ENCODE measurements around the gene CTSE. TPM values are rescaled to one million over a fixed set of nuclear protein-coding genes. Genes with fewer than 3 reads are reported as not detected.

The CTSE gene
- total and polyA plus RNA-seq, 2 of the 13 experiments (the other 11 are each of a cell fraction or from before 2014, with no cell fraction given): 0.50 to 0.69 TPM

GRCh38 chr1:205976708-205977401 lies 46.8 kb downstream of the CTSE start (continued):
- TF ChIP-seq ZNF18 (CRISPR knock-in tag; IDR thresholded peaks at IDR 0.05; ENCODE audit: insufficient replicate concordance): peak; percentile 94
- TF ChIP-seq ZNF740 (CRISPR knock-in tag; IDR thresholded peaks at IDR 0.05): no peak
- TF ChIP-seq MIER2 (CRISPR knock-in tag; IDR thresholded peaks at IDR 0.05): no peak
- TF ChIP-seq SNAPC4 (CRISPR knock-in tag; IDR thresholded peaks at IDR 0.05): no peak
- TF ChIP-seq FOXK1 (CRISPR knock-in tag; IDR thresholded peaks at IDR 0.05; ENCODE audit: borderline replicate concordance, low read depth): 0 out of 2 replicates have a peak, but pooled peaks have one; percentile 8
- TF ChIP-seq FOSL2 (CRISPR knock-in tag; IDR thresholded peaks at IDR 0.05): peak; percentile 48
- TF ChIP-seq ZBTB37 (CRISPR knock-in tag; IDR thresholded peaks at IDR 0.05): no peak
- peak; percentile 59; the same call in 1 of the 2 replicates for TF ChIP-seq ZBTB26 (CRISPR knock-in tag; IDR thresholded peaks at IDR 0.05; ENCODE audit: borderline replicate concordance)

Data from HepG2 (cell line).